Stimulated activated CD4-positive, alpha-beta T cell treated with anti-CD3 and anti-CD28 coated beads, Interleukin-12 subunit alpha, Interleukin-12 subunit beta, amount 100 ng/mL, for 48 hours (primary cell): ENCODE measurements around the gene ARSI.

Experiments
- DNase-seq, 3 donors: peaks; one replicate each; pipeline ENCODE4 v3.0.0-alpha.2; 2020; ENCODE audit warnings: low read depth in 2 of 3, low spot score in 1 of 3

The ARSI gene

DNA sequence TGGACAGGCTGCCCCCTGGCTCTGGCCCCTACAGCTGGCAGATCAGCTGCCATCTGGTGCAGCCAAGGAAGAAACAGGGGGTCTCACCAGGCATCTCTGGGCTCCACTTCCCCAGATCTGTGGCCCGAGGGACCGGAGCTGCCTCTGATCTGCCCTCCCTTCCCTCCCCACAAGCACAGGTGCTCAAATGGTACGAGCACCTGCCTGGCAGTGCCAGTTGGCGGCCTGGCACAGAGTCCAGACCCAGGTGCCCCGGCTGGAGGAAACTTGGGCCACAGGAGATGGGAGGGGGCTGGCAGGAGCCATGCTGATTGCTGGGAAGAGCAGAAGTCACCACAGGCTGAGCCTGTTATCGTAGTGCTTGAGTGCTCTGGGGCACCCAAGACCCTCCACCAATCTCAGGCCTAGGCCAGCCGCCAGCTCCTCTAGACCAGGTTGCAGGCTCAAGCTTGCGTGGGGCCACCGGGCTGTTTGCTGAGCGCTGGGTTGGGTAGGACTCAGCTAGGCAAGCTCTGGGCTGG is 8.1 kb downstream of the ARSI start:
- no peak for DNase-seq

DNA sequence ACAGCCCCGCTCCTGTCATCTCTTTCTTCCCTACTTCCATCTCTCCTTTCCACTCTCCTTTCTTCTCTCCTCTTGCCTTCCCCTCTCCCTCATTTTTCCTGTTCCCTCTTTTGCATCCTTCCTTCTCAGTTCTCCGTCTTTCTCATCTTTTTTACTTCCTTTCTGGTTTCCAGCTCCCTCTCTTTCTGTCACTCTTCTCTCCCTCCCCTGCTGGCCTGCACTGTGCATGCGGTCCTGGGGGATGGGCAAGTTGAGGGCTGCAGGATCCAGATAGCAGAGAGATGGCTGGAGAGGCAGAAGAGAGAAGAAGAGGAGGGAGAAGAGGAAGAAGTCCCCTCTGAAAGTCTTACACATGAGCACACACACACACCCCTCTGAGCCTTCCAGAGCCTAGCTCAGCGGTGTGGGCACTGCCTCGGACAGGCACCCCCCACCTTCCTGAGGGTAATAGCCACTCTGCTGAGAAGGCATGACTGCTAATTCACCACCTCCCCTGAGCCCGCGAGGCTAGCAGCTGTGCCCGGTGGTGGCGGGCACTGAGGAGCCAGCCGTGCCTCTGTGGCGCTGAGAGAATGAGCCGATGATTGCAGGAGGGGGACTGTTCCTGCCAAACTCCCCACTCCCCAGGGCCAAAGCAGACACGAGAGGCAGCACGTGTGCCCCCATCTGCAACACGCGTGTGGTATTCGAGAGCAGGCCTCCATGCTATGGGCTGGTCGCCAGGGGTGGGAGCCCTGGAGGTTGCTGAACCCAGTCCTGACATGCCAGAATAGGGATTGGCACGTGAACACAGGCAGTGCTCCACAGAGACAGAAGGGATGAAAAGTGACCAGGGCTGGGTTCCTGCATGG is 9.4 kb downstream of the ARSI start:
- DNase-seq: no peak

DNA sequence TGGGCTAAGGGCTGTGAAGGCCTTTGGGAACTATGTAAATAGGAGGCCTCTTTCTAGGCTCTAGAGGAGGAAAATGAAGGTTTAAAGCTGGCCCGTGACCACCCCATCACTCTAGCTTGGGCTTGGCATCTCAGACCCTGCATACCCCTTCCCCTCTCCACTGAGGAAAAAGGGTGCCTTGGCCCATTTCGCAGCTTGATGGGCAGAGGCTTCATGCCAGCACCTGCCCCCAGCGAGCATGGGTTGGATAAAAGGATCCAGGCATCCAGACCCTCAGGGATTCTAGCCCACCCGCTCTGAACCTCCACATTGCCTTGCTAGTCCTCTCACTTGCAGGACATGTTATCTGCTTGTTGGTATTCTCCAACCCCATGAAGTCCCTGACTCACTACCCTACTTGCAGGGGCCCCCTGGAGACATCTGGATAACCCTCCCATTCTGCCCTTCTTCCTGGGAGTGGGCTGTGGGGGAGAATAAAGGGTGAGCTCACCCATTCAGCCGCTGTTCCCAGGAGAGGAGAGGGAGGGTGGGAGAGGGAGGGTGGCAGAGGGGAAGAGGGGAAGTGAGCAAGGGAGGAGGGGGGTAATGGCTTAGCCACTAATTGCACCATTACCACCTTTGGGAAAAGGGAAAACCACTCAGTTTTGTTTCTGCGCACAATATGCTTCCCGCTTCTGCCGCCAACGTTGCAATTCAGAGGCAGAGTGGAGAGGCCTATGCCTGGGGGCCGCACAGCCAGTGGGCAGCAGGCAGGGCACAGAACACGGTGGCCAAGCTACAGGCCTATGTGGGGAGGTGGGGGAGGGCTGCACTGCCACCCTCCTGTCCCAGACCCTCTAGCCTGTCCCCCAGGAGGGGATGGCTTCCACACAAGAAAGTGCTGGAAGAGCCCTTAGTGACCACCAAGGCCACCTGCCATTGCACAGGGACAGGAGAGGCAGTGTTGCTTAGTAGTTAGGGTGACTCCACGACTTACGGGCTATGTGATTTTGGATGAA is 11.0 kb downstream of the ARSI start:
- DNase-seq: no peak

DNA sequence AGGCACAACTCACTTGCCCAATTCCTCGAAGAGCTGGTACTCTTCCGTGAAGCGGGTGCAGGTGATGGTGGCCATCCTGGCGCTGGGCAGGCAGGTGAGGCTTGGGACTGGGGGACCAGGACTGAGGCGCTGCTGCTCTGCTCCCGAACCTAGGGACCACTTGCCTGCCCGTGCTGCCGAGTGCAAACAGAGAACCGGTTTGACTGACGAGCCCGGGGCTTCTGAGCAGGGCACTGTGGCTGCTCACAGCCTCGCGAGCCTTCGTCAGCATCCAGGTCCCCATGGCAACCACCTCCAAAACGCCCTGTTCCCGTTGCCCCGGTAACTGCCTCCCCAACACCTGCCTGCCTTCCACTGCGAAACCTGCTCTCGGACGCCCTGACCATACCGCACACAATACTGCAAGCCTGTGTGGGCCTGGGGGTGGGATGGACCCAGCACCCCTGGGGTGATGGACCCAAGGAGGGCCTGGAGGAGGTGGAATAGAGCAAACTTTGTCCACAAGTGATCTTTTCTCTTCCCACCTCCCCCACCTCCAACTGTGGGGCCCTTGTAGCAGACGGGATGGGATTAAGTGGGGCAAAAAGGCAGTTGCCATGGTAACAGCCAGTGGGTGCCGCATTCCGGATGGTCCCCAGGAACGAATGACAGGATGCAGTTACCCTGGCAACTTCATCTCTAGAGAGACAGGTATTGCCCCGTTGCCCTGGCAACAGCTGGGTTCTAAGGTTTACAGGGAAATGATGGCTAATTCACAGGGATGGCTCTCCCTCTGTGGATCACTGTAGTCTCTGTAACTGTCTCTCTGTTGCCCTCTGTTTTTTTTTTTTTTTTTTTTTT is 12.9 kb downstream of the ARSI start, which contains the start of gene CAMK2A:
Gene CAMK2A (minus strand): TSS at position 223 of the 840 bp plus-strand sequence. CDS start 148 bp downstream, at position 75.
- no peak for DNase-seq

DNA sequence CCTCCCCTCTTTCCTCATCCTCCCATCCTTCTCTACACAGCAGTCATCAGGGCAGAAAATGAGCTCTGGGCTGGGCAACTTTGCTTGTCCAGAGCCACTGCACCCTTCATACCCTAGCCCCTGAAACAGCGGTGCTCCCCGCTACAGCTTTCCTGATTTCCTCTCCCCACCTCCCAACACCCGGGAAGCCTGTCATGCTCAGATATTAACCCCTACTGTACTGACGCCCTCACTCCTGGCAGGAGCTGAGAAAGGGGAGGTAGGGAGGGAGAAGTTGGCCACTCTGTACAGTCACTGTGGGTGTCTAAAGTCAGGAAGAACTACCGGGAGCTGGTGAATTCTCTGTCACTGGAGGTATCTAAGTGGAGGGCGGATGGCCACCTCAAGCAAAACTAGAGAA is 13.9 kb downstream of the ARSI start:
- no peak for DNase-seq

DNA sequence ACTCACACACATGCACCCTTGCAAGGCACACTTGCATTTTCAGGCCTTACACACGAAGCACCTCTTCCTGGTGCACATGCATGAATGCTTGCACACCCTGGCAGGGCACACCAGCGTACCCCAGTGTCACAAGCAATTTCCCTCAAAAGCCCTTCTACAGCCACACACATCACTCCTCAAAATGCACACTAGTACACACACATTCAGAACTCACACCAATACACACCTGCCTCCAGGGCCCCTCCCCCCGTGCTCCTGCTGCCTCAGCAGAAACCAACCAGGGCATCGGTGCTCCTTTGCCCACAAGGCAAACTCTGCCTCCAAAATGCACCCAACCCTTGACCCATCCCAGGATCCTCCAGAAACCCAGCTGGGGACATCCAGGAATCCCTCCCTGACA is 14.3 kb downstream of the ARSI start:
- no peak for DNase-seq

DNA sequence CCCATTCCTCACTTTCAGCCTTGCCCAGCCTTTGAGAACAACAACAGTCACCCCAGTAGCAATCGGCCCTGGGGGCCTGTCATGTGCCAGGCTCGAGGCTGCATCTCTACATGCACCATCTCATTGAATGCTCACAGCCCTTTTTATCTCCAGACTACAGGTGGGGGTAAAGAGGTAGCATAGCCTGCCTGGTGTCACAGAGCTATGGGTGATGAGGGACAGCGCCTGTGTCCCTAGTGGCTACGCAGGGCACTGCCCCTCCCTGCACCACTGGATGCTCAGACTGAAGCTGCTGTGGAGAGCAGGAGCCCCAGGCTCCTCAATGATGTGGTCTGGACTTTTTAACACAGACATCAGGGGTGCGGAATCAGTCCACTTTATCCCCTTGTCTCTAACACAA is 15.9 kb downstream of the ARSI start:
- DNase-seq: no peak

DNA sequence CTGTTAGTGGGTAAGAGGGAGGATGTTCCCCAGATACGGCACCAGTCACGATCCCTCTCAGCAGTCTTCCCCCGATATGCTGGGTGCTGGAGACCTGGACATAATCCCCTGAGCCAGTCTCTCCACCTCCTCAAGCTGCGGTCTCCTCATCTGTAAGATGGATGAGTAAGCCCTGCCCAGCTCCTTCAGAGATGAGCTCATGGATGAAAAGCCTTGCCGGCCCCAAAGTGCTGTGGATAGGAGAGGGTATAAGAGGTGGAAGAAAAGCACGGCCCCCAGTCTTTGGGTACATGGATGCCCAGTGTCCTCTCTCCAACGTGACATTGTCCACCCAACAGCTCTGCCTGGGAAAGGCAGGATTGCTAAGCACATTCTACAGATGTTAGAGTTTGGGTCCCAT is 17.6 kb downstream of the ARSI start:
- DNase-seq: no peak

DNA sequence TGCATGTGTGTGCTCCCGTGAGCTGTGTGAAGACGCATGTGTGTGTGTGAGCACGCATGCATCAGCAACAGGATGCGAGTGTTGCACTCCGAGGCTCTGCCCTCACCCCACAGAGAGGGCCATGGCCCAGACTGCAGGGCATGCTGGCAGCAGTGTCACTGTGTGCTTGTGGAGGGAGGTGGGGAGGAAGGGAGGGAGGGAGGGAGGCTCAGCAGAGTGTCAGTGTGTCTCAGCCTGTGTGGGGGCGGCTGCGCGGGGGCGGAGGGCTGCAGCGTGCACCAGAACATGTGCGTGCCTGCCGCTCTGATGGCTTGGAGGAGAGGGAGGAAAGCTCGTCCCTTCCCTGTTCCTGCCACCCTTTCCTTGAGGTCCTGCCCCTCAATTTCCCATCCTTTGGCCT is 18.4 kb downstream of the ARSI start:
- no peak for DNase-seq

DNA sequence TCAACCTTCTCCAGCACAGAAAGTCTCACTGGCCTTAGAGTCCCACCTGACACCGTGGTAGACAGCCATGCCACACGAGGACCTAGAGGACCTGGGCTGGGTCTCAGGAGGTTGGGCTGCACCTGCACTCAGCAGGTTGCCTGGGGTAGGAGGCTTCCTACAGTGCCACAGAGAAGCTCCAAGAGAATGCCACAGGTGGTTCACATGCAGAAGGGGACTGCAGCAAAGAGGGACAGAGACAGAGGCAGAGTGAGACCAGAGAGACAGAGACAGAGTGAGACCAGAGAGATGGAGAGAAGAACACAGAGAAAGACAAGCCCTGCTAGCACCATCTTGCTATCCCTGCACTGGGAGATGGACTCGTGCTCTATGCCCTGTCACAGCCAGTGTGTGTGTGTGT is 18.8 kb downstream of the ARSI start:
- DNase-seq: no peak

DNA sequence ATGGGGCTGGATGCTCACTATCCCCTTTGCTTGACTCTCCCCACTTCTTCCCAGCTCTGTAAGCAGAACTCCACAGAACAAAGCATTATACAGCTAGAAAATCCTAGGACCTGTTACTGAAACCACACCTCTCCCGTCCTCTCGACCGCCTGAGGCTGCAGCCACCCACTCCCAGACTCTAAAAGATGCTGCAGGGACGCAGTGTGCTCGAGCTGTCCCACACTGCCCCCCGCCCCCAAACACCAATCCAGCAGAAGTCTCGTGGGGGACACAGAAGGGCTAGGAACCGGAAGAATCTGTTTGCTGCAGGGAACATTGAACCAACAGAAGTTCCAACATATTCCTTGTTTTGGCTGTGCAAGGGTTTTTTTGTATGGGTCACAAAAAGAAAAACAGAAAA is 20.7 kb downstream of the ARSI start:
- DNase-seq: no peak

DNA sequence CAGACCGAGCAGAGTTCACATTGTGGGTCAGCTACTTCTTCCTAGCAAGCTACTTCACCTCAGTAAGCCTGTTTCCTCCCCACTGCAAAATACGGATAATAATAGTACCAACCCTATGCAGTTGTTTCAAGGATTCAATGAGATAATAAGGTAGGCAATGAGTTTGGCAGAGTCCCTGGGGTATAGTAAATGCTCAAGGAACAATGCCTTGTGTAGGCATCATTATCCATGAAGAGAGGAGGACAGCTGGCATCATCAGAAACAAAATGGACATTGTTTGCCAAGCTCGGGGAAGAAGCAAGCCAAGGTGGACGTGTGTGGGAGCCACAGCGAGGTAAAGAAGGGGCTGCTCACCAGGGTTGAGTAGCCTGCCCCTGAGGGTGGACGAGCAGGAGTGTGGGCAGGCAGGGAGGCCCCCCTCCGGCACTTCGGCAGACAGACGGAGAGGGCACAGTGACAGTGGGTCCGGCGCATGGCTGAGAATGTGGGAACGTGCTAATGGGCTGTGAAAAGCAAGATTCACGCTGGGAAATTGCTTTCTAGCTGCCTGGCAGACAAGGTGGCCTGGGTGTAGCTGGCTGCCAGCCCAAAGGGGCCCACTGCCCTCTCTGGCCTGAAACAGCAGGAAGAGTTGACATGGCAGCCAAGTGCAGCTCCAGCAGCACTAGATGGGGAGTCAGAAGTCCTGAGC is 23.2 kb downstream of the ARSI start:
- DNase-seq: no peak

DNA sequence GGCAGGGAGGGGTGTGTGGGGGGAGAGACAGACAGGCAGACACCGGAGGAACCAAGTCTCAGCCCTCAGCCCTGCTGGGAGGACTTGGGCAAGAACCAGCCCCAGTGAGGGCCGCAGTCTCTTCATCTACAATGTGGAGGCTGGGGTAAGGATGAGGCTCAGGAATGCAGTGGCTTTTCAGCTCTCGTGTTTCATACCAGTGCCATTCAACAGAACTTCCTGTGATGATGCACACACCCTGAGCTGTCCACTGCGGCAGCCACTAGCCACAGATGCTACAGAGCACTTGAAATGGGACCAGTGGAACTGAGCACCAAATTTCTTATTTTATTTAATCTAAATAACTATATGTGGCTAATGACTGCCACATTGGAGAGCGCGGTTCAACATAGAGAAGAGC is 23.8 kb downstream of the ARSI start:
- DNase-seq: no peak

DNA sequence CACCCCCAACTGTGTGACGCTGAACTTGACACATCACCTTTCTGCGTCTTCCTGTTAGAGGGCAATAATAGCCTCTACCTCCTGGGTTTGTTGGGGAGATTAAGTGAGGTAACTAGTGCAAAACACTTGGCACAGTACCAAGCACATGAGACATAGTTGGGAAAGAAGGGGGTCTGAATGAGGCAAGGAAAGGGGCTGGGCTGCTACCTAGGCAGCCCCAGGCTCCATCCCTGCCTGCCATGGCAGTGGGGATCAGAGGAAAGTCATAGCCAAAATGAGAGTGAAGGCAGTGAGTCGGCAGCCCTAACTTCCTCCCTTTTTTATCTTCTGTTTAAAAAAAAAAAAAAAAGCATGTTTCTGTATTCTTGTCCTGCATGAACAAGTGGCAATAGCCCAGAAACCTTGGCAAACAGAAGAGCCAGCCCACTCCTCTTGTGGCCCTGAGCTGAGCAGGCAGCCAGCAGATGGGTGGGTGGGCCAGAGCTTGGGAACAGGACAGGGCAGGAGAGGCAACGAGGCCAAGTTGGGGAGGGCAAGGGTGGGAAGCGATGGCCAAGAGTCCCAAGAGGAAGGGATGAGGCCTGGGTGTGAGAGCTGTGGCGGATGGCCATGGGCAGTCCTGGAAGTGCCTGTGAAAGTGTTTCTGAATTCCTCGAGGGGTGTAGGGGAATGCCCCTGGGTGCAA is 24.5 kb downstream of the ARSI start:
- DNase-seq: no peak

DNA sequence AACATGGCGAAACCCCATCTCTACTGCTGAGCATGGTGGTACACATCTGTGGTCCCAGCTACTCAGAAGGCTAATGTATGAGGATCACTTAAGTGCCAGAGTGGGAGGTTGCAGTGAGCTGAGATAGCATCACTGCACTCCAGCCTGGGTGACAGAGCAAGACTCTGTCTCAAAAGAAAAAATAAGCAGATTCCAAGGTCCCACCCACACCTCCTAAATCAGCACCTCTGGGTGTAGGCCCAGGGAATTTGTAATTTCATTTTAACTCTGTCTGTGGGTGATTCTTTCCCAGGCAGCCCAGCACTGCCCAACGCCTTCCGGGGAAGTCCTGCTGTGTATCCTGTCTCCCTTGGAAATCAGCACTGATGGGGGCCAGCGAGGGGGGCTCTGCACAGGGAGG is 25.7 kb downstream of the ARSI start:
- no peak for DNase-seq

DNA sequence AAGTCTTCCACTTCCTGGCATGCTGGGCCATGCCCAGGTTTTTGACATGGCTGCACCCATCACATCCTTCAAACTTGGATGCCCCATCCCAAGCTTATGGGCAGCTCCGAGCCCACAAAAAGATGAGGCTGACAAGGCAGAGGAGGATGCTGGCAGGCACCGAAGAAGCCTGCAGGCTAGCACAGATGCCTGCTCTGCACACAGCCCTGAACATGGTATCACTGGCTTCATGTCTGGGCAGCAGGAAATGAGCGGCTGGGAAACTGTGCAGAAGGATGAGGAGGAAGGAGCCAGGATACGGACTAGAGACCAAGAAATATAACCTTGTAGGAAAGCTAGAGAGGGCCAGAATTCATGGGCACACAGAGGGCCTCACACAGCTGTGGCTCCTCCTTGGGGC is 27.9 kb downstream of the ARSI start:
- DNase-seq: no peak

DNA sequence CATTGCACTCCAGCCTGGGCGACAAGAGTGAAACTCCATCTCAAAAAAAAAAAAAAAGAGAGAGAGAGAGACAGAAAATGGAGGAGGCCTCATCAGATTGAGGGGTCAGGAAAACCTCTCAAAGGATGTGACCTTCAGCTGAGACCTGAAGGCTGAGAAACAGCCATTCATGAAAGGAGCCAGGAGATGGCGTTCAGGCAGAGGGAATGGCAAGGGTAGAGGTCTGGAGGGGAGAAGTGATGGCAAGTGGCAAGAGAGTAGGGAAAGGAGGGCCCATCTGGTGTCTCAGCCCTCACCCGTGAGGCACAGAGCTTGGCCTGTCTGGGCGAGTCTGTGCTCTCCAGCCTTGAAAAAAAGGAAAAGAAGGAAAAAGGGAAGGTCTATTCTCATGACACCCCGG is 30.2 kb downstream of the ARSI start:
- no peak for DNase-seq

DNA sequence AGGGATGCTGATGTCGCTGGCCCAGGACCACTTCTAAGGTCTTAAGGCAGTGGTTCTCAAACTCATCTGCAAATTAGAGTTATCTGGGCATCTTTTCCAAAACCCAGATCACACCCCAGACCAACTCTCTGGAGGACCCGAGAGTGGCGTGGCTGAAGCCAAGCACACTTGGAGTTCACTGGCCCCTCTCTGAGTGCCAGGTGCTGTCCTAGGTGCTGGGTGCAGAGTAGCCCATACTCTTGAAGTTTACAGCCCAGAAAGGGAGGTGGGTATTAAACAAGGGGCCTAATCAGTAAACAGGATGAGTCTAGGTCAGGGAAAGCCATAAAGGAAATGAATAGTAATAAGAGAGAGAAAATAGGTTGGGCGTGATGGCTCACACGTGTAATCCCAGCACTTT is 30.8 kb downstream of the ARSI start:
- DNase-seq: no peak

DNA sequence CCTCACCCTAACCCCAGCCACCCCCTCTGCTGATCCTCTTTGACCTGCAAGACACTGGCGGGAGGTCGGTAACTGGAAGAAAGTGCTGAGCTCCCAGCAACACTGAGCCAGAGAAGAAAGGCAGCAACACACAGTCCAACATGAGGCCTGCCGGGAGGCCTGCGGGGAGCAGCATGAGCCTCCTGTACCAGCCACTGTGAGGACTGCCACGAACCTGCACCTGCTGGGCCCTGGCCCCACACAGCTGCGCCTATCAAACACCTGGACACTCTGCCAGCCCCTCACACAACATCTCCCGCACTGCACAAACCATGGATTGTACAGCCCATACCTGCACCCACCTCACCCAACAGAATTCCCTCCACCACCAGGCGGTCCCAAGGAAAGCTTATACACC is 31.4 kb downstream of the ARSI start:
- no peak for DNase-seq
